Muscle layer of duodenum (tissue), 2 donors: ENCODE results near the gene PIAS1.

ENCODE experiments used
- H3K27ac ChIP-seq: one replicate; pipeline ENCODE4 v1.7.0; 2013; ENCODE audit warnings: mild to moderate bottlenecking, low read length
- H3K27me3 ChIP-seq: one replicate; pipeline ENCODE4 v1.7.0; 2013; ENCODE audit warnings: low read depth, mild to moderate bottlenecking, control low read depth, low read length
- H3K36me3 ChIP-seq, 2 donors: one replicate each; pipeline ENCODE4 v1.7.0; 2013; ENCODE audit warnings: low read length in 2 of 2, control low read depth in 1 of 2, mild to moderate bottlenecking in 1 of 2; ENCODE audit not compliant: insufficient read depth in 2 of 2, control insufficient read depth in 1 of 2
- H3K4me1 ChIP-seq, 2 donors: one replicate each; pipeline ENCODE4 v1.7.0; 2013; ENCODE audit warnings: low read length in 2 of 2, mild to moderate bottlenecking in 2 of 2, control low read depth in 1 of 2, moderate library complexity in 1 of 2; ENCODE audit not compliant: insufficient read depth in 2 of 2, control insufficient read depth in 1 of 2
- H3K4me3 ChIP-seq, 2 donors: one replicate each; pipeline ENCODE4 v1.7.0; 2013; ENCODE audit warnings: low read length in 2 of 2, low read depth in 1 of 2, mild to moderate bottlenecking in 1 of 2
- H3K9me3 ChIP-seq, 2 donors: one replicate each; pipeline ENCODE4 v1.7.0; 2013; ENCODE audit warnings: low read length in 2 of 2, control low read depth in 1 of 2, mild to moderate bottlenecking in 1 of 2; ENCODE audit not compliant: control insufficient read depth in 1 of 2
- donor health status: healthy.

Gene PIAS1

GRCh38 chr15:68073576-68074288 lies 19.6 kb downstream of the PIAS1 start:
- Histone ChIP-seq H3K27me3 (no peaks in the 10 kb centered on the region), H3K36me3 (no peaks in the 10 kb centered on the region), H3K27ac (no peak overlapping the region), H3K9me3 (no peaks in the 10 kb centered on the region), H3K4me3 (no peak overlapping the region), H3K4me1 (peaks cover 0 to 26% of the 10 kb centered on the region in 2 donors)

GRCh38 chr15:68075764-68076385 lies 21.8 kb downstream of the PIAS1 start:
- Histone ChIP-seq H3K27ac (no peak overlapping the region), H3K4me1 (peaks cover under 1 to 15% of the 10 kb centered on the region in 2 donors), H3K36me3 (no peaks in the 10 kb centered on the region), H3K9me3 (no peaks in the 10 kb centered on the region), H3K27me3 (no peaks in the 10 kb centered on the region), H3K4me3 (no peak overlapping the region)

- peaks cover 6 to 33% of the 10 kb centered on the region in 2 donors for H3K4me1 ChIP-seq
- no peaks in the 10 kb centered on the region for H3K27me3 ChIP-seq
- no peak overlapping the region for H3K27ac ChIP-seq
- no peaks in the 10 kb centered on the region for H3K36me3 ChIP-seq
- no peaks in the 10 kb centered on the region for H3K9me3 ChIP-seq
- H3K4me3 ChIP-seq, result no peak overlapping the region
Observed at GRCh38 chr15:68078365-68078764, 24.2 kb downstream of the PIAS1 start.

- Histone ChIP-seq H3K36me3 (no peaks in the 10 kb centered on the region), H3K27me3 (no peaks in the 10 kb centered on the region), H3K4me1 (peaks cover 6 to 44% of the 10 kb centered on the region in 2 donors), H3K9me3 (no peaks in the 10 kb centered on the region), H3K4me3 (no peak overlapping the region), H3K27ac (no peak overlapping the region)
Observed at GRCh38 chr15:68080334-68080733, 26.2 kb downstream of the PIAS1 start.

DNA sequence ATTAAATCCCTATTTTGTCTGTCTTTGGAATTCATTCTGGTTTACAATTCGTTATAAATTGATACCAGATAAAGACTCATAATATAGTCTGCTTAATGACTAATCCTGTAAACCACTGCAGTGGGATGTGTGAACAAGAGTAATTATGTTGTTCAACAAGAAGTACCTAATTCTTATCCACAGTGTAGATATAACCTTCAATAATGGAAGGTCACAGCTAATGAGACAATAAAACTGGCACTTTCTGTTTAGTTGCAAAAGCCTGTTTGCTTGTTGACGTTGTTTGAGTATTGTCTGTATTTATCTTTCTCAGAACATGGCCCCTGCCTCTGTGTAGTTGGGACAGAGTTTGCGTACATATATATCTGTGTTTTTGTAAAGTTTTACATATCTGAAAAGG lies 26.7 kb downstream of the PIAS1 start:
- Histone ChIP-seq H3K9me3 (no peaks in the 10 kb centered on the region), H3K4me3 (no peak overlapping the region), H3K27me3 (no peaks in the 10 kb centered on the region), H3K4me1 (peaks cover 6 to 44% of the 10 kb centered on the region in 2 donors), H3K36me3 (no peaks in the 10 kb centered on the region), H3K27ac (no peak overlapping the region)

GRCh38 chr15:68081869-68082505 lies 27.9 kb downstream of the PIAS1 start:
- H3K4me1 ChIP-seq, result peaks cover 6 to 49% of the 10 kb centered on the region in 2 donors
- peaks cover 0 to 6% of the 10 kb centered on the region in 2 donors for H3K36me3 ChIP-seq
- no peak overlapping the region for H3K27ac ChIP-seq
- H3K9me3 ChIP-seq, result no peaks in the 10 kb centered on the region
- H3K4me3 ChIP-seq, result no peak overlapping the region
- H3K27me3 ChIP-seq, result no peaks in the 10 kb centered on the region

GRCh38 chr15:68082735-68083134 lies 28.6 kb downstream of the PIAS1 start:
- peaks cover 0 to 6% of the 10 kb centered on the region in 2 donors for H3K36me3 ChIP-seq
- no peaks in the 10 kb centered on the region for H3K27me3 ChIP-seq
- H3K4me1 ChIP-seq, result peaks cover 6 to 47% of the 10 kb centered on the region in 2 donors
- H3K4me3 ChIP-seq, result no peak overlapping the region
- H3K9me3 ChIP-seq, result no peaks in the 10 kb centered on the region
- no peak overlapping the region for H3K27ac ChIP-seq

DNA sequence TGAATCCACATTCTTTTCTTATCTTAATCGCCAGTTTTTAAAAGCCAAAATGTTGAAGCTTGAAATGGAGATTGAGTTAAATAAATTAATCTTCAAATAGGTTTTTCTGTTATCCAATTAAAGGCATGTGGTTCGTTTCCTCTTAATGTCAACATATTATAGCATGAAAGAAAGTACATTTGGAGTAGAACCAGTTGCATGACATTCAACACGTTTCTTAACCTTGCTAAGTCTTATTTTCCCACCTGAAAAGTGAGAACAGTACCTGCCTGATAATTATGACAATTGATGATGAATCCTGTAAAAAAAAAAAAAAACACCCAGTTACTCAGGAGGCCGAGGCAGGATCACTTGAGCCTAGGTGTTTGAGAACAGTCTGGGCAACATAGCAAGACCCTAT lies 29.3 kb downstream of the PIAS1 start:
- Histone ChIP-seq H3K27ac (no peak overlapping the region), H3K27me3 (no peaks in the 10 kb centered on the region), H3K36me3 (peaks cover 0 to 6% of the 10 kb centered on the region in 2 donors), H3K4me1 (peaks cover 6 to 40% of the 10 kb centered on the region in 2 donors), H3K9me3 (no peaks in the 10 kb centered on the region), H3K4me3 (no peak overlapping the region)

- H3K4me3 ChIP-seq, result no peak overlapping the region
- no peak overlapping the region for H3K27ac ChIP-seq
- H3K27me3 ChIP-seq, result no peaks in the 10 kb centered on the region
- peaks cover 0 to 6% of the 10 kb centered on the region in 2 donors for H3K36me3 ChIP-seq
- H3K4me1 ChIP-seq, result peaks cover 6 to 39% of the 10 kb centered on the region in 2 donors
- no peaks in the 10 kb centered on the region for H3K9me3 ChIP-seq
Observed at GRCh38 chr15:68085052-68085451, 30.9 kb downstream of the PIAS1 start.

DNA sequence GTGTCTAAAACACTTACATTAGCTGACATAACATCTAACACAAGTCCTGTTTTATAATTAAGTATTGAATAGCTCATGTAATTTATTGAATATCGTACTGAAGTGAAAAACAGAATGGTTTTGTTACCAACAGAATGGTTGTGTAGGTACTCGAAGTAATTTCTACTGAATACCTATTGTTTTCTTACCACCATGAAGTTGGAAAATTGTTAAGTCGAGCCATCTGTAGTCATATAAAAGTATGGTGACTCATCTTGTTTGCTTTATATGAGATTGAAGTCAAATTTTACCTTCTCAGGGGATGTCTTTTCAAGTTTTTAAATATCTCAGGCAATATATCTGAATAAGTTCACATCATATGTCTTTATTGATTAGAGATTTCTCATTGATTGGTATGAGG lies 37.6 kb downstream of the PIAS1 start:
- H3K4me1 ChIP-seq, result peaks cover 0 to 9% of the 10 kb centered on the region in 2 donors
- no peaks in the 10 kb centered on the region for H3K27me3 ChIP-seq
- peaks cover 3 to 4% of the 10 kb centered on the region in 2 donors for H3K9me3 ChIP-seq
- H3K27ac ChIP-seq, result no peak overlapping the region
- H3K4me3 ChIP-seq, result no peak overlapping the region
- peaks cover 5 to 10% of the 10 kb centered on the region in 2 donors for H3K36me3 ChIP-seq

DNA sequence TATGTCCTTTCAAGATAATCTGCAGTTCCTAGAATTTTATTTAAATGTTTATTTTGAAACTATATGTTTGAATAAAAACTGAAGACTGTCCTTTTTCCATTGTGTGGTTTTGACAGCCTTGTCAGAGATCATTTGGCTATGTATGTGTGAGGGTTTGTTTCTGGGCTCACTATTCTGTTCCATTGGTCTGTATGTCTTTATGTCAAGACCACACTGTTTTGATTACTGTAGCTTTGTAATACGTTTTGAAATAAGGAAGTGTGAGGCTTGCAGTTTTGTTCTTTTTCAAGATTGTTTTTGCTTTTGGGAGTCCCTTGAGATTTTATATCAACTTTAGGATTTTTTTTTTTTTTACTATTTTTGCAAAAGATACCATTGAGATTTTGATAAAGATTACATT lies 42.0 kb downstream of the PIAS1 start:
- peaks cover 8 to 11% of the 10 kb centered on the region in 2 donors for H3K9me3 ChIP-seq
- no peaks in the 10 kb centered on the region for H3K27me3 ChIP-seq
- H3K27ac ChIP-seq, result no peak overlapping the region
- H3K4me1 ChIP-seq, result peaks cover 0 to 5% of the 10 kb centered on the region in 2 donors
- H3K4me3 ChIP-seq, result no peak overlapping the region
- H3K36me3 ChIP-seq, result peaks cover 5 to 14% of the 10 kb centered on the region in 2 donors
